Activated CD8-positive, alpha-beta T cell treated with anti-CD3 and anti-CD28 coated beads, Interleukin-2, amount 10 ng/mL, durations not matched to agents 7 days and 5 days (primary cell): ENCODE measurements around the gene CALM3. TPM values are rescaled to one million over a fixed set of nuclear protein-coding genes. Genes with fewer than 3 reads are reported as not detected.
A peak's percentile ranks its signal among the peaks of the same experiment; 100 is the strongest.

ENCODE experiments used
- ATAC-seq: fragments of 150-1000 bp; cut with Tn5 transposase; one replicate; pipeline ENCODE4 v1.10.0; 2021; ENCODE audit warnings: moderate library complexity
- CTCF ChIA-PET: fragments of 350-600 bp; sonication (Branson Sonifier 250); formaldehyde crosslinking; loops from one replicate; lab custom pipeline; 2021; ENCODE audit warnings: antibody characterized with exemption; lab: Charles Lee
- POLR2A ChIA-PET: fragments of 350-600 bp; sonication (Branson Sonifier 250); formaldehyde crosslinking; loops from one replicate; lab custom pipeline; 2021; ENCODE audit warnings: antibody characterized with exemption; lab: Charles Lee
- DNase-seq: peaks from one replicate; pipeline ENCODE4 v3.0.0-alpha.2; 2020
- H3K27ac Mint-ChIP-seq: one replicate; pipeline ENCODE4 v1.8.0; 2021; ENCODE audit warnings: mild to moderate bottlenecking, mixed read lengths
- H3K27me3 Mint-ChIP-seq: one replicate; pipeline ENCODE4 v1.8.0; 2021; ENCODE audit warnings: low read depth, mixed read lengths
- H3K36me3 Mint-ChIP-seq: one replicate; pipeline ENCODE4 v1.8.0; 2021; ENCODE audit warnings: low read depth, mixed read lengths
- H3K4me1 Mint-ChIP-seq: one replicate; pipeline ENCODE4 v1.8.0; 2021; ENCODE audit warnings: low read depth, mixed read lengths
- H3K4me3 Mint-ChIP-seq: one replicate; pipeline ENCODE4 v1.8.0; 2021; ENCODE audit warnings: mild to moderate bottlenecking, mixed read lengths
- H3K9me3 Mint-ChIP-seq: one replicate; pipeline ENCODE4 v1.8.0; 2022; ENCODE audit warnings: mixed read lengths; ENCODE audit not compliant: insufficient read depth
- total RNA-seq, 2 experiments: library from RNA; stranded (reverse); gene quantifications; one replicate each; pipeline ENCODE4 v1.2.3, GENCODE V29; 2021

CALM3 gene
- total RNA-seq, 2 experiments from 2014 or later = 646 to 682 TPM

GRCh38 chr19:46574533-46574932 is 26.6 kb upstream of the CALM3 start:
- ATAC-seq = peak; percentile 63
- CTCF ChIA-PET = interaction anchor here (1.4 kb wide), 1 partner anchor 31 kb away, joined by 3 read pairs; no protein-coding TSS in a partner anchor
- H3K4me3 Mint-ChIP-seq = no peak overlapping the region
- H3K36me3 Mint-ChIP-seq = no peaks in the 10 kb centered on the region
- peak overlapping the region; percentile 4 for H3K27ac Mint-ChIP-seq
- H3K9me3 Mint-ChIP-seq = no peaks in the 10 kb centered on the region
- peak; percentile 56 for DNase-seq
- peaks cover 20% of the 10 kb centered on the region for H3K4me1 Mint-ChIP-seq
- peaks cover 6% of the 10 kb centered on the region for H3K27me3 Mint-ChIP-seq
- POLR2A ChIA-PET = no interaction called here

DNA sequence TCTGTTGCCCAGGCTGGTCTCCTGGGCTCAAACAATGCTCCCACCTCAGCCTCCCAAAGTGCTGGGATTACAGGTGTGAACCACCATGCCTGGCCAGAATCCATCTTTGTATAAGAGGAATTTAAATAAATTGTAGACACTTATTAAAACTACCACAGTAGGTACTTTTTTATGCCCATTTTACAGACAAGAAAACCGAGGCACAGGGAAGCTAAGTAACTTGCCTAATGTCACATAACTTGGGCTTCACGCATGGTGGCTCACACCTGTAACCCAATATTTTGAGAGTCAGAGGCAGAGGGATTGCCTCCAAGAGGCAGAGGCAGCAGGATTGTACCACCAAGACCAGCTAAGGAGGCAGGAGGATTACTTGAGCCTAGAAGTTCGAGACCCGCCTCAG is 22.7 kb upstream of the CALM3 start:
- ATAC-seq (no peak), DNase-seq (no peak)
- no peak overlapping the region for H3K27ac Mint-ChIP-seq
- H3K27me3 Mint-ChIP-seq = peaks cover 5% of the 10 kb centered on the region
- H3K9me3 Mint-ChIP-seq = no peaks in the 10 kb centered on the region
- no peak overlapping the region for H3K4me3 Mint-ChIP-seq
- ChIA-PET CTCF (no interaction called here), POLR2A (no interaction called here)
- H3K4me1 Mint-ChIP-seq = peaks cover 20% of the 10 kb centered on the region
- no peaks in the 10 kb centered on the region for H3K36me3 Mint-ChIP-seq

DNA sequence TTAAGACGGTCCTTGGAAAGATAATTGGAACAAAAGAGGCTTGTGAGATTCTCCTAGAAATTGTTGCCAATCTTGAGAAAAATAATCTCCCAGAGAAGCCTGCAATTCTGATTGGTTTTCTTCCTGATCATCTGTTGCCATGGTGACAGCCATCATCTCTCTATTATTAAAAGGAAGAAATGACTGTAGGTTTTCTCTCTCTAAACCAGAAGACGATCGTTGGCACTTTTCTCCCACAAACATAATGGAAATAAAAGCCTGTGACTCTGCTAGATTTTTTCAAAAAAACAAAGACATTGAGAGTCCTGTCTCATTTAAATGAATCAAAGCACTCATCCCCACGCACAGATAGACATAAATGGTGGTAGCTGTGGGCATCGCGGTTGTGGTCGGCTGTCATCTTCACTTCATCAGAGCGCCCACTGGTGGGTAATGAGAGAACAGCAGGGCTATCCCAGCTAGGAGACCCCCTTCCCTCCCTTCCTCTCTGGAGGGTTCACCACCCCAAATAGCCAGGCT is 21.7 kb upstream of the CALM3 start:
- ATAC-seq = peak; percentile 42
- no peak overlapping the region for H3K4me3 Mint-ChIP-seq
- CTCF ChIA-PET = interaction anchor here (1.0 to 2.2 kb wide), 9 partner anchors 8 to 63 kb away, joined by 3 to 10 read pairs (median 5); no protein-coding TSS in a partner anchor

GRCh38 chr19:46580247-46580646 is 20.9 kb upstream of the CALM3 start:
- ChIA-PET CTCF (interaction anchor here (1.0 to 2.2 kb wide), 11 partner anchors 8 to 81 kb away, joined by 3 to 10 read pairs (median 5); partner anchors contain the start of gene DACT3), POLR2A (interaction anchor here (1.3 to 1.5 kb wide), 2 partner anchors 20 to 22 kb away, joined by 3 to 5 read pairs; partner anchors contain the start of gene CALM3)
- DNase-seq = no peak
- H3K4me1 Mint-ChIP-seq = peaks cover 14% of the 10 kb centered on the region
- no peak for ATAC-seq
- no peak overlapping the region for H3K27ac Mint-ChIP-seq
- no peaks in the 10 kb centered on the region for H3K9me3 Mint-ChIP-seq
- H3K27me3 Mint-ChIP-seq = peaks cover 7% of the 10 kb centered on the region
- no peaks in the 10 kb centered on the region for H3K36me3 Mint-ChIP-seq
- no peak overlapping the region for H3K4me3 Mint-ChIP-seq

More for the DNA sequence above, 21.7 kb upstream of the CALM3 start:
- DNase-seq = peak; percentile 52
- Mint-ChIP-seq H3K36me3 (no peaks in the 10 kb centered on the region), H3K9me3 (no peaks in the 10 kb centered on the region), H3K4me1 (peaks cover 18% of the 10 kb centered on the region), H3K27ac (no peak overlapping the region), H3K27me3 (peaks cover 7% of the 10 kb centered on the region)
- POLR2A ChIA-PET = interaction anchor here (1.3 to 1.5 kb wide), 2 partner anchors 21 to 22 kb away, joined by 3 to 5 read pairs; partner anchors contain the start of gene CALM3

GRCh38 chr19:46585539-46585938 is 15.6 kb upstream of the CALM3 start:
- POLR2A ChIA-PET = no interaction called here

DNA sequence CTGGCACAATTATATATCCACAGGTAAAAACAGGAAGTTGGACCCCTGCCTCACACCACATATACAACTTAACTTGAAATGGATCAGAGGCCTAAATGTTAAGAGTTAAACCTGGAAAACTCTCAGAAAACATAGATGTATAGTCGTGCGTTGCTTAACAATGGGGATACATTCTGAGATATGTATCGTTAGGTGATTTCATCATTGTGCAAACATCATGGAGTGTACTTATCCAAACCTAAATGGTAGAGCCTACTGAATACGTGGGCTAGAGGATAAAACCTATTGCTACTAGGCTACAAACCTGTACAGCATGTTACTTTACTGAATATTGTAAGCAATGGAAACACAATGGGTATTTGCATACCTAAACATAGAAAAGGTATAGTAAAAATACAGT is 14.8 kb upstream of the CALM3 start:
- Mint-ChIP-seq H3K4me3 (no peak overlapping the region), H3K27me3 (peaks cover 12% of the 10 kb centered on the region), H3K36me3 (no peaks in the 10 kb centered on the region), H3K4me1 (peaks cover 3% of the 10 kb centered on the region), H3K9me3 (no peaks in the 10 kb centered on the region), H3K27ac (no peak overlapping the region)
- POLR2A ChIA-PET = no interaction called here
- DNase-seq (no peak), ATAC-seq (no peak)
- CTCF ChIA-PET = no interaction called here

More at GRCh38 chr19:46585539-46585938, 15.6 kb upstream of the CALM3 start:
- Mint-ChIP-seq H3K27me3 (peaks cover 13% of the 10 kb centered on the region), H3K4me1 (peaks cover 3% of the 10 kb centered on the region), H3K4me3 (no peak overlapping the region), H3K36me3 (no peaks in the 10 kb centered on the region), H3K27ac (no peak overlapping the region), H3K9me3 (no peaks in the 10 kb centered on the region)
- CTCF ChIA-PET = no interaction called here
- DNase-seq = no peak
- no peak for ATAC-seq

DNA sequence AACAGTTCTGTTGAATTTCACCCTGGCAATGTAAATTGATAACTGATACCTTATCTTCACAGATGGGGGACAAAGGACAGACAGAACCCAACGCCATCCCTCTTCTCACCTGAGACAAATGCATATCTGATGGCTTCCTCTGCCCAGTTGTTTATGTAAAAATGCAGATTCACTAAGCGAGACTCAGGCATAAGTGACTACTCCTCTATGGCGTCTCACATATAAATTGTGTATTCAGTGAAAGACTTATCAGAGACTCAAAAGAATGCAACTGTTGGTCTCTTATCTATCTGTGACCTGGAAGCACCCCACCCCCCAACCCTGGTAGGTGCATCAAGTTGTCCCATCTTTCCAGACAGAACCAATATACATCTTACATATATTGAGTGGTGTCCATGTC is 13.3 kb upstream of the CALM3 start:
- Mint-ChIP-seq H3K9me3 (no peaks in the 10 kb centered on the region), H3K4me3 (no peak overlapping the region), H3K36me3 (no peaks in the 10 kb centered on the region), H3K27me3 (peaks cover 12% of the 10 kb centered on the region), H3K4me1 (peaks cover 3% of the 10 kb centered on the region), H3K27ac (no peak overlapping the region)
- no peak for DNase-seq
- CTCF ChIA-PET = interaction anchor here (0.9 to 2.0 kb wide), 2 partner anchors 8 to 13 kb away, joined by 3 to 8 read pairs; partner anchors contain the start of gene CALM3
- no peak for ATAC-seq
- POLR2A ChIA-PET = no interaction called here

GRCh38 chr19:46591254-46591653 is 9.9 kb upstream of the CALM3 start:
- H3K4me1 Mint-ChIP-seq = no peaks in the 10 kb centered on the region
- DNase-seq (no peak), ATAC-seq (no peak)
- CTCF ChIA-PET = no interaction called here
- H3K27ac Mint-ChIP-seq = no peak overlapping the region
- H3K9me3 Mint-ChIP-seq = no peaks in the 10 kb centered on the region
- POLR2A ChIA-PET = no interaction called here
- H3K27me3 Mint-ChIP-seq = peaks cover 10% of the 10 kb centered on the region
- H3K36me3 Mint-ChIP-seq = no peaks in the 10 kb centered on the region
- no peak overlapping the region for H3K4me3 Mint-ChIP-seq

DNA sequence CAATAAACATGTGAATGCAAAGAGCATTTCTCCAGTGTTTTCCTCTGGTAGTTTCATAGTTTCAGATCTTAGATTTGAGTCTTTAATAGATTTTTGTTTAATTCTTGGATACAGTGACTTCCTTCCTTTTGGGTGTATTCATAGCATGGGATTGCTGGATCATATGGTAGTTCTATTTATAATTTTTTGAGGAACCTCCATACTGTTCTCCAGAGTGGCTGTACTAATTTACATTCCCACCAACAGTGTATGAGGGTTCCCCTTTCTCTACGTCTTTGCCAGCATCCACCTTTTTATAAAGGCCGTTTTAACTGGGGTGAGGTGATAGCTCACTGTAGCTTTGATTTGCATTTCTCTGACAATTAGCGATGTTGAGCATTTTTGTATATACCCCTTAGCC is 9.3 kb upstream of the CALM3 start:
- peaks cover 10% of the 10 kb centered on the region for H3K27me3 Mint-ChIP-seq
- ATAC-seq (no peak), DNase-seq (no peak)
- H3K36me3 Mint-ChIP-seq = no peaks in the 10 kb centered on the region
- ChIA-PET POLR2A (no interaction called here), CTCF (no interaction called here)
- H3K4me1 Mint-ChIP-seq = no peaks in the 10 kb centered on the region
- no peak overlapping the region for H3K4me3 Mint-ChIP-seq
- no peak overlapping the region for H3K27ac Mint-ChIP-seq
- no peaks in the 10 kb centered on the region for H3K9me3 Mint-ChIP-seq

- H3K4me3 Mint-ChIP-seq = no peak overlapping the region
- CTCF ChIA-PET = interaction anchor here (1.7 to 3.2 kb wide), 2 partner anchors 16 to 66 kb away, joined by 5 to 11 read pairs; partner anchors contain the start of gene DACT3
These were observed 5.1 kb upstream of the CALM3 start for GRCh38 chr19:46596008-46596407.

DNA sequence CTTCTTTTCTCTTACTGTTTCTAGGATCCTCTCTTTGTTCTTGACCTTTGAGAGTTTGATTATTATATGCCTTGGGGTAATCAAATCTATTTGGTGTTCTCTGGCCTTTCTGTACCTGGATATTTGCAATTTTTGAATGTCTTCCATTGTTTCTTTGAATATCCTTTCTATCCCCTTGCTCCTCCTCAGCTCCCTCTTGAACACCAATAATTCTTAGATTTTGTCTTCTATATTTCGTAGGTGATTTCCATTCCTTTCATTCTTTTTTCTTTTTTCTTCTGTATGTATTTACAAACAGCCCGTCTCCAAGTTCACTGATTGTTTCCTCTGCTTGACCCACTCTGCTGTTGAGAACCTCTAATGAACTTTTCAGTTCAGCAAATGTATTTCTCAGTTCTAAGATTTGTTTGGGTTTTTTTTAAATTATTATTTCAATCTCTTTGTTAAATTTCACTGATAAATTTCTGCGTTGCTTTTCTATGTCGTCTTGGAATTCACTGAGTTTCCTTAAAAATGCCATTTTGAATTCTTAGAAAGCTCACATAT is 2.7 kb upstream of the CALM3 start:
- no peak for DNase-seq
- Mint-ChIP-seq H3K4me3 (no peak overlapping the region), H3K36me3 (peaks cover 34% of the 10 kb centered on the region), H3K4me1 (peaks cover 22% of the 10 kb centered on the region), H3K27me3 (peaks cover 3% of the 10 kb centered on the region), H3K27ac (no peak overlapping the region), H3K9me3 (peaks cover 17% of the 10 kb centered on the region)
- POLR2A ChIA-PET = interaction anchor here (1.0 kb wide), 1 partner anchor 13 kb away, joined by 3 read pairs; no protein-coding TSS in a partner anchor
- ATAC-seq = no peak
- CTCF ChIA-PET = interaction anchor here (0.8 to 6.7 kb wide), 7 partner anchors 14 to 84 kb away, joined by 3 to 84 read pairs (median 7); partner anchors contain the start of gene DACT3

More at GRCh38 chr19:46596008-46596407, 5.1 kb upstream of the CALM3 start:
- peaks cover 17% of the 10 kb centered on the region for H3K9me3 Mint-ChIP-seq
- no peak overlapping the region for H3K27ac Mint-ChIP-seq
- POLR2A ChIA-PET = no interaction called here
- DNase-seq = no peak
- peaks cover 6% of the 10 kb centered on the region for H3K27me3 Mint-ChIP-seq
- H3K36me3 Mint-ChIP-seq = peaks cover 16% of the 10 kb centered on the region
- peaks cover 9% of the 10 kb centered on the region for H3K4me1 Mint-ChIP-seq
- ATAC-seq = no peak
